Liver (tissue), 9 donors: ENCODE results near the gene KLHL2. TPM values are rescaled to one million over a fixed set of nuclear protein-coding genes. Genes with fewer than 3 reads are reported as not detected.

Experiments used
- DNase-seq: peaks from one replicate; pipeline ENCODE4 v3.0.0-alpha.2; 2017; ENCODE audit warnings: low spot score
- H3K27ac ChIP-seq, 2 donors: one replicate each; pipeline ENCODE4 v1.7.0; 2013; ENCODE audit warnings: inconsistent platforms in 2 of 2, low read length in 2 of 2, control low read depth in 1 of 2, low read depth in 1 of 2, mild to moderate bottlenecking in 1 of 2
- H3K27me3 ChIP-seq, 4 donors: one replicate each; pipeline versions ENCODE4 v1.6.1 to v1.7.0; 2013; ENCODE audit warnings: low read length in 3 of 4, inconsistent platforms in 1 of 4, mild to moderate bottlenecking in 1 of 4, moderate library complexity in 1 of 4; ENCODE audit not compliant: control insufficient read depth in 4 of 4, insufficient read depth in 4 of 4
- H3K36me3 ChIP-seq, 4 donors: one replicate each; pipeline versions ENCODE4 v1.6.1 to v1.7.0; 2013; ENCODE audit warnings: low read length in 3 of 4, mild to moderate bottlenecking in 3 of 4, low read depth in 1 of 4, moderate library complexity in 1 of 4; ENCODE audit not compliant: control insufficient read depth in 4 of 4, insufficient read depth in 3 of 4
- H3K4me1 ChIP-seq, 4 donors: one replicate each; pipeline versions ENCODE4 v1.6.1 to v1.7.0; 2013; ENCODE audit warnings: low read length in 3 of 4, mild to moderate bottlenecking in 3 of 4, moderate library complexity in 1 of 4; ENCODE audit not compliant: control insufficient read depth in 4 of 4, insufficient read depth in 4 of 4
- H3K4me3 ChIP-seq, 3 donors: one replicate each; pipeline versions ENCODE4 v1.6.1 to v1.7.0; 2013; ENCODE audit warnings: low read length in 3 of 3, control low read depth in 1 of 3, low read depth in 1 of 3, mild to moderate bottlenecking in 1 of 3
- H3K9ac ChIP-seq, 2 donors: one replicate each; pipeline ENCODE4 v1.7.0; 2013; ENCODE audit warnings: low read length in 2 of 2, mild to moderate bottlenecking in 2 of 2, moderate library complexity in 2 of 2, control low read depth in 1 of 2, low read depth in 1 of 2
- H3K9me3 ChIP-seq, 4 donors: one replicate each; pipeline versions ENCODE4 v1.6.1 to v1.7.0; 2013; ENCODE audit warnings: low read length in 3 of 4; ENCODE audit not compliant: control insufficient read depth in 4 of 4
- ATF3 ChIP-seq: IDR thresholded peaks from 2 replicates; pipeline ENCODE4 v1.6.1; 2016; ENCODE audit warnings: antibody characterized with exemption
- CTCF ChIP-seq: fragments of 150-350 bp; IDR thresholded peaks from 2 replicates; pipeline ENCODE4 v1.5.1; 2017; ENCODE audit warnings: improper control_type of control experiment, low read depth, low read length; ENCODE audit not compliant: missing input control
- EGR1 ChIP-seq, 2 donors: IDR thresholded peaks; 2 replicates each; pipeline ENCODE4 v1.6.1; 2016 to 2018; ENCODE audit warnings: antibody characterized with exemption in 2 of 2, low read depth in 2 of 2
- FOXA1 ChIP-seq: IDR thresholded peaks from 2 replicates; pipeline ENCODE4 v1.6.1; 2016; ENCODE audit warnings: antibody characterized with exemption
- FOXA2 ChIP-seq: IDR thresholded peaks from 2 replicates; pipeline ENCODE4 v1.6.1; 2016; ENCODE audit warnings: antibody characterized with exemption
- GABPA ChIP-seq, 2 donors: IDR thresholded peaks in 1 of 2; conservative IDR thresholded peaks in 1 of 2; 2 replicates each; pipeline ENCODE4 v1.6.1; 2016; ENCODE audit warnings: antibody characterized with exemption in 2 of 2, mild to moderate bottlenecking in 1 of 2, moderate library complexity in 1 of 2
- HNF4A ChIP-seq, 2 donors: conservative IDR thresholded peaks; 2 replicates each; pipeline ENCODE4 v1.6.1; 2016; ENCODE audit warnings: antibody characterized with exemption in 2 of 2, mild to moderate bottlenecking in 2 of 2
- HNF4G ChIP-seq: IDR thresholded peaks from 2 replicates; pipeline ENCODE4 v1.6.1; 2016; ENCODE audit warnings: antibody characterized with exemption
- MAX ChIP-seq: IDR thresholded peaks from 2 replicates; pipeline ENCODE4 v1.6.1; 2016; ENCODE audit warnings: antibody characterized with exemption
- RAD21 ChIP-seq, 2 donors: IDR thresholded peaks; 2 replicates each; pipeline ENCODE4 v1.6.1; 2016; ENCODE audit warnings: antibody characterized with exemption in 2 of 2, mild to moderate bottlenecking in 2 of 2
- REST ChIP-seq: IDR thresholded peaks from 2 replicates; pipeline ENCODE4 v1.6.1; 2016; ENCODE audit warnings: antibody characterized with exemption, mild to moderate bottlenecking
- RXRA ChIP-seq, 2 donors: IDR thresholded peaks; 2 replicates each; pipeline ENCODE4 v1.6.1; 2017 to 2018; ENCODE audit warnings: antibody characterized with exemption in 2 of 2, mild to moderate bottlenecking in 1 of 2
- SP1 ChIP-seq: IDR thresholded peaks from 2 replicates; pipeline ENCODE4 v1.6.1; 2018; ENCODE audit warnings: antibody characterized with exemption, mild to moderate bottlenecking
- YY1 ChIP-seq: IDR thresholded peaks from 2 replicates; pipeline ENCODE4 v1.6.1; 2016; ENCODE audit warnings: antibody characterized with exemption, mild to moderate bottlenecking
- WGBS: extraction: QIAGEN DNeasy Blood & Tissue Kit; methylation state at CpG from one replicate; pipeline ENCODE4 v1.1.7; 2013; 5-methylcytosine and 5-hydroxymethylcytosine counted together
- polyA plus RNA-seq, 2 donors: library from polyadenylated mRNA; stranded (reverse) in 1 of 2; unstranded in 1 of 2; fragments of 200-250 nt in 1 of 2; fragments of >200 nt in 1 of 2; fragmentation: Nextera tagmentation in 1 of 2; extraction: Ambion mirVana in 1 of 2; gene quantifications; one replicate each; pipeline versions ENCODE4 v1.2.1 to v1.2.3, GENCODE V29; 2013 to 2015
- total RNA-seq, 2 donors: library from RNA; depleted of rRNA; stranded (reverse); fragments of >200 nt; gene quantifications; one replicate each; pipeline ENCODE4 v1.2.3, GENCODE V29; 2014
- donor health status: healthy.
- donor health status: healthy.
- donor health status: healthy.
- donor health status: healthy.
- donor health status: healthy.

KLHL2 gene
- total and polyA plus RNA-seq, 4 donors = 10.0 to 37.9 (median 13.6) TPM

GRCh38 chr4:165360985-165361670 is 153.8 kb downstream of the KLHL2 start:
- TF ChIP-seq FOXA1 (no peak), REST (no peak), GABPA (IDR thresholded peaks at IDR 0.05 in 1 of 2, conservative IDR thresholded peaks at IDR 0.05 in 1 of 2) (no peak)
- Histone ChIP-seq H3K4me1 (no peaks in the 10 kb centered on the region), H3K9me3 (no peaks in the 10 kb centered on the region), H3K27me3 (no peaks in the 10 kb centered on the region), H3K9ac (no peak overlapping the region), H3K4me3 (no peak overlapping the region), H3K27ac (no peak overlapping the region), H3K36me3 (no peaks in the 10 kb centered on the region)
- no peak for DNase-seq
- 92% methylated on average over 7 of the region's 7 CpGs for WGBS

GRCh38 chr4:165361810-165362209 is 154.4 kb downstream of the KLHL2 start:
- H3K9ac ChIP-seq = no peak overlapping the region
- no peaks in the 10 kb centered on the region for H3K9me3 ChIP-seq
- no peaks in the 10 kb centered on the region for H3K36me3 ChIP-seq
- H3K4me3 ChIP-seq = no peak overlapping the region
- H3K4me1 ChIP-seq = no peaks in the 10 kb centered on the region
- H3K27ac ChIP-seq = no peak overlapping the region
- DNase-seq = no peak
- H3K27me3 ChIP-seq = no peaks in the 10 kb centered on the region
- no peak for TF ChIP-seq CTCF
- no peak for TF ChIP-seq EGR1 (IDR thresholded peaks at IDR 0.05; ENCODE audit: low read depth in 2 of 2)
- TF ChIP-seq HNF4G = no peak
- TF ChIP-seq MAX = no peak
- no peak for TF ChIP-seq ATF3
- no peak for TF ChIP-seq REST
- no peak for TF ChIP-seq RAD21 (IDR thresholded peaks at IDR 0.05)
- no peak for TF ChIP-seq RXRA (IDR thresholded peaks at IDR 0.05)
- TF ChIP-seq YY1 = no peak
- no peak for TF ChIP-seq HNF4A (conservative IDR thresholded peaks at IDR 0.05)
- TF ChIP-seq SP1 = no peak
- no peak for TF ChIP-seq GABPA (IDR thresholded peaks at IDR 0.05 in 1 of 2, conservative IDR thresholded peaks at IDR 0.05 in 1 of 2)
- TF ChIP-seq FOXA2 = no peak
- whole genome bisulfite sequencing = 85% methylated on average over 2 of the region's 2 CpGs
